PFSK-1 (cell line): ENCODE results near the gene PGLYRP4.

Experiments
- FOXP2 ChIP-seq: optimal IDR thresholded peaks from 2 replicates; pipeline ENCODE3; 2011; ENCODE audit warnings: borderline replicate concordance, control low read depth, inconsistent platforms; ENCODE audit not compliant: insufficient read depth; ENCODE audit errors: extremely low read length, extremely low read depth
- POLR2AphosphoS5 ChIP-seq: IDR thresholded peaks from 2 replicates; pipeline ENCODE4 v1.6.1; 2012; ENCODE audit warnings: low read depth, mild to moderate bottlenecking, control low read depth, low read length, moderate library complexity
- REST ChIP-seq, 2 experiments: IDR thresholded peaks; 2 replicates each; pipeline versions ENCODE4 v1.6.1 to v1.8.0; 2011 to 2012; ENCODE audit warnings: low read depth in 2 of 2, low read length in 2 of 2, control low read depth in 1 of 2, inconsistent platforms in 1 of 2, mild to moderate bottlenecking in 1 of 2, moderate library complexity in 1 of 2; ENCODE audit not compliant: insufficient read depth in 1 of 2
- SIN3A ChIP-seq: IDR thresholded peaks from 2 replicates; pipeline ENCODE4 v1.6.1; 2012; ENCODE audit warnings: mild to moderate bottlenecking, low read length, moderate library complexity, borderline replicate concordance; ENCODE audit not compliant: insufficient read depth
- TAF1 ChIP-seq: IDR thresholded peaks from 2 replicates; pipeline ENCODE4 v1.6.1; 2012; ENCODE audit warnings: low read length, control low read depth, borderline replicate concordance; ENCODE audit not compliant: insufficient read depth

PGLYRP4 gene

GRCh38 chr1:153374071-153374470, 25.4 kb upstream of the PGLYRP4 start:
- no peak for TF ChIP-seq SIN3A
- no peak for TF ChIP-seq FOXP2
- no peak for TF ChIP-seq REST (IDR thresholded peaks at IDR 0.05; ENCODE audit: insufficient read depth in 1 of 2, low read depth in 2 of 2, low read length in 2 of 2)
- no peak for TF ChIP-seq POLR2AphosphoS5
- TF ChIP-seq TAF1, result no peak

GRCh38 chr1:153372571-153372970, 23.9 kb upstream of the PGLYRP4 start:
- TF ChIP-seq FOXP2 (no peak), TAF1 (no peak), REST (IDR thresholded peaks at IDR 0.05; ENCODE audit: insufficient read depth in 1 of 2, low read depth in 2 of 2, low read length in 2 of 2) (no peak), POLR2AphosphoS5 (no peak), SIN3A (no peak)

GRCh38 chr1:153371231-153371630, 22.6 kb upstream of the PGLYRP4 start:
- no peak for TF ChIP-seq REST (IDR thresholded peaks at IDR 0.05; ENCODE audit: insufficient read depth in 1 of 2, low read depth in 2 of 2, low read length in 2 of 2)
- no peak for TF ChIP-seq TAF1
- no peak for TF ChIP-seq FOXP2
- no peak for TF ChIP-seq SIN3A
- TF ChIP-seq POLR2AphosphoS5, result no peak

GRCh38 chr1:153370146-153370545, 21.5 kb upstream of the PGLYRP4 start:
- TF ChIP-seq FOXP2 (no peak), TAF1 (no peak), POLR2AphosphoS5 (no peak), SIN3A (no peak), REST (IDR thresholded peaks at IDR 0.05; ENCODE audit: insufficient read depth in 1 of 2, low read depth in 2 of 2, low read length in 2 of 2) (no peak)

- TF ChIP-seq REST (IDR thresholded peaks at IDR 0.05; ENCODE audit: insufficient read depth in 1 of 2, low read depth in 2 of 2, low read length in 2 of 2) (no peak), POLR2AphosphoS5 (no peak), TAF1 (no peak), SIN3A (no peak), FOXP2 (no peak)
These were observed 19.9 kb upstream of the PGLYRP4 start for GRCh38 chr1:153368495-153368894.
